ENCODE data around the gene DCLK2.
A peak's percentile ranks its signal among the peaks of the same experiment; 100 is the strongest.

The DCLK2 gene

GRCh38 chr4:150078579-150079080 is 385 bp downstream of the DCLK2 start:
- no peak for DNase-seq (ENCODE audit: low read depth)
- H3K4me3 ChIP-seq (ENCODE audit: low read length), result peak overlapping the region; percentile 65
- TF ChIP-seq CTCF (conservative IDR thresholded peaks at IDR 0.05; ENCODE audit: low read depth, low read length), result no peak

- peak overlapping the region; percentile 65 for H3K4me3 ChIP-seq (ENCODE audit: low read length)
- DNase-seq (ENCODE audit: low read depth), result no peak
- TF ChIP-seq CTCF (conservative IDR thresholded peaks at IDR 0.05; ENCODE audit: low read depth, low read length), result peak; percentile 26
Measured at GRCh38 chr4:150079081-150079581, 886 bp downstream of the DCLK2 start.

GRCh38 chr4:150080337-150080736 is 2.1 kb downstream of the DCLK2 start:
- DNase-seq (ENCODE audit: low read depth), result no peak
- no peak for TF ChIP-seq CTCF (conservative IDR thresholded peaks at IDR 0.05; ENCODE audit: low read depth, low read length)

GRCh38 chr4:150080875-150081274 is 2.6 kb downstream of the DCLK2 start:
- no peak for TF ChIP-seq CTCF (conservative IDR thresholded peaks at IDR 0.05; ENCODE audit: low read depth, low read length)
- H3K4me3 ChIP-seq (ENCODE audit: low read length), result no peak overlapping the region
- DNase-seq (ENCODE audit: low read depth), result no peak

More at GRCh38 chr4:150080337-150080736, 2.1 kb downstream of the DCLK2 start:
- no peak overlapping the region for H3K4me3 ChIP-seq (ENCODE audit: low read length)

- no peak for TF ChIP-seq CTCF (conservative IDR thresholded peaks at IDR 0.05; ENCODE audit: low read depth, low read length)
- DNase-seq (ENCODE audit: low read depth), result no peak
- H3K4me3 ChIP-seq (ENCODE audit: low read length), result no peak overlapping the region
Measured at GRCh38 chr4:150082241-150082640, 4.0 kb downstream of the DCLK2 start.

- no peak overlapping the region for H3K4me3 ChIP-seq (ENCODE audit: low read length)
- TF ChIP-seq CTCF (conservative IDR thresholded peaks at IDR 0.05; ENCODE audit: low read depth, low read length), result no peak
- no peak for DNase-seq (ENCODE audit: low read depth)
Measured at GRCh38 chr4:150087006-150087405, 8.8 kb downstream of the DCLK2 start.

GRCh38 chr4:150089732-150090131 is 11.5 kb downstream of the DCLK2 start:
- no peak overlapping the region for H3K4me3 ChIP-seq (ENCODE audit: low read length)
- no peak for DNase-seq (ENCODE audit: low read depth)
- TF ChIP-seq CTCF (conservative IDR thresholded peaks at IDR 0.05; ENCODE audit: low read depth, low read length), result no peak

Measured in retinal pigment epithelial cell (primary cell).